ENCODE measurements around the gene C1QL3. TPM values are rescaled to one million over a fixed set of nuclear protein-coding genes. Genes with fewer than 3 reads are reported as not detected.

Gene C1QL3
- total RNA-seq, 1 donor from 2014 or later = not detected

GRCh38 chr10:16491933-16492332 is 29.7 kb downstream of the C1QL3 start:
- no peaks in the 10 kb centered on the region for H3K36me3 ChIP-seq (ENCODE audit: control insufficient read depth, insufficient read depth, low read length)
- H3K4me3 ChIP-seq (ENCODE audit: low read depth, low read length) = no peak overlapping the region
- H3K27me3 ChIP-seq (ENCODE audit: control insufficient read depth, insufficient read depth, low read length) = no peaks in the 10 kb centered on the region
- DNase-seq (ENCODE audit: low read depth) (no peak), FAIRE-seq (no peak)
- TF ChIP-seq CTCF (IDR thresholded peaks at IDR 0.05; ENCODE audit: insufficient read depth, low read length, severe bottlenecking) = no peak

- DNase-seq (ENCODE audit: low read depth) = no peak
These were observed 31.2 kb downstream of the C1QL3 start for GRCh38 chr10:16490511-16490910.

GRCh38 chr10:16483241-16483917 is 38.3 kb downstream of the C1QL3 start:
- Histone ChIP-seq H3K27me3 (ENCODE audit: control insufficient read depth, insufficient read depth, low read length) (no peaks in the 10 kb centered on the region), H3K36me3 (ENCODE audit: control insufficient read depth, insufficient read depth, low read length) (peaks cover 2% of the 10 kb centered on the region), H3K4me3 (ENCODE audit: low read depth, low read length) (no peak overlapping the region)
- FAIRE-seq (no peak), DNase-seq (ENCODE audit: low read depth) (no peak)
- TF ChIP-seq CTCF (IDR thresholded peaks at IDR 0.05; ENCODE audit: insufficient read depth, low read length, severe bottlenecking) = no peak

More at GRCh38 chr10:16490511-16490910, 31.2 kb downstream of the C1QL3 start:
- H3K4me3 ChIP-seq (ENCODE audit: low read depth, low read length) = no peak overlapping the region
- H3K36me3 ChIP-seq (ENCODE audit: control insufficient read depth, insufficient read depth, low read length) = peaks cover 2% of the 10 kb centered on the region
- no peaks in the 10 kb centered on the region for H3K27me3 ChIP-seq (ENCODE audit: control insufficient read depth, insufficient read depth, low read length)
- TF ChIP-seq CTCF (IDR thresholded peaks at IDR 0.05; ENCODE audit: insufficient read depth, low read length, severe bottlenecking) = no peak
- FAIRE-seq = no peak

- no peaks in the 10 kb centered on the region for H3K27me3 ChIP-seq (ENCODE audit: control insufficient read depth, insufficient read depth, low read length)
- TF ChIP-seq CTCF (IDR thresholded peaks at IDR 0.05; ENCODE audit: insufficient read depth, low read length, severe bottlenecking) = no peak
- no peak overlapping the region for H3K4me3 ChIP-seq (ENCODE audit: low read depth, low read length)
- FAIRE-seq (no peak), DNase-seq (ENCODE audit: low read depth) (no peak)
- no peaks in the 10 kb centered on the region for H3K36me3 ChIP-seq (ENCODE audit: control insufficient read depth, insufficient read depth, low read length)
These were observed 40.5 kb downstream of the C1QL3 start for GRCh38 chr10:16481052-16481728.

GRCh38 chr10:16478801-16479200 is 42.9 kb downstream of the C1QL3 start:
- FAIRE-seq (no peak), DNase-seq (ENCODE audit: low read depth) (no peak)
- no peaks in the 10 kb centered on the region for H3K36me3 ChIP-seq (ENCODE audit: control insufficient read depth, insufficient read depth, low read length)
- H3K4me3 ChIP-seq (ENCODE audit: low read depth, low read length) = no peak overlapping the region
- TF ChIP-seq CTCF (IDR thresholded peaks at IDR 0.05; ENCODE audit: insufficient read depth, low read length, severe bottlenecking) = no peak
- H3K27me3 ChIP-seq (ENCODE audit: control insufficient read depth, insufficient read depth, low read length) = no peaks in the 10 kb centered on the region

Data from bronchial epithelial cell (primary cell).